Cardiac ventricle fibroblast (primary cell): ENCODE results near the gene PPP1R1C. TPM values are rescaled to one million over a fixed set of nuclear protein-coding genes. Genes with fewer than 3 reads are reported as not detected.

Experiments used
- total RNA-seq: library from RNA; depleted of rRNA; stranded (reverse); fragments of >200 nt; gene quantifications from 2 replicates; pipeline ENCODE4 v1.2.3, GENCODE V29; 2015

The PPP1R1C gene, protein sequence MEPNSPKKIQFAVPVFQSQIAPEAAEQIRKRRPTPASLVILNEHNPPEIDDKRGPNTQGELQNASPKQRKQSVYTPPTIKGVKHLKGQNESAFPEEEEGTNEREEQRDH
- not detected in 2 replicates for total RNA-seq

GRCh38 chr2:181985632-181986205 lies at the start of gene PPP1R1C:
TSS of gene PPP1R1C (plus strand) at chr2:181985853. CDS start at chr2:181986111, 258 bp downstream.

Other genes starting within 250 kb of the PPP1R1C start
- gene ITPRID2, start 94.1 kb upstream of the PPP1R1C start, total RNA-seq = 29.9 and 31.9 TPM in 2 replicates